Fibroblast of mammary gland (primary cell): ENCODE data around the gene KCNQ5.
A peak's percentile ranks its signal among the peaks of the same experiment; 100 is the strongest.

Experiments used
- DNase-seq: peaks from one replicate; pipeline ENCODE4 v3.0.0-alpha.2; 2010; ENCODE audit warnings: low read depth
- H3K4me3 ChIP-seq: 2 replicates; pipeline ENCODE4 v1.5.1; 2011; ENCODE audit warnings: low read depth, mild to moderate bottlenecking, low read length, moderate library complexity; ENCODE audit not compliant: control insufficient read depth
- CTCF ChIP-seq: conservative IDR thresholded peaks from 2 replicates; pipeline ENCODE4 v1.5.1; 2011; ENCODE audit warnings: low read depth, low read length, inconsistent platforms; ENCODE audit not compliant: control insufficient read depth, insufficient read depth

The KCNQ5 gene

GRCh38 chr6:72792692-72793091 lies 170.8 kb downstream of the KCNQ5 start:
- TF ChIP-seq CTCF = no peak
- no peak overlapping the region for H3K4me3 ChIP-seq
- no peak for DNase-seq

- no peak for TF ChIP-seq CTCF
- no peak for DNase-seq
Observed at GRCh38 chr6:72793641-72794395, 172.0 kb downstream of the KCNQ5 start.

GRCh38 chr6:72798196-72798595 lies 176.3 kb downstream of the KCNQ5 start:
- no peak overlapping the region for H3K4me3 ChIP-seq
- DNase-seq = peak; percentile 63
- no peak for TF ChIP-seq CTCF

More at GRCh38 chr6:72793641-72794395, 172.0 kb downstream of the KCNQ5 start:
- no peak overlapping the region for H3K4me3 ChIP-seq

GRCh38 chr6:72809746-72810379 lies 188.0 kb downstream of the KCNQ5 start:
- DNase-seq = no peak
- TF ChIP-seq CTCF = no peak
- no peak overlapping the region for H3K4me3 ChIP-seq

GRCh38 chr6:72810571-72811280 lies 188.9 kb downstream of the KCNQ5 start:
- H3K4me3 ChIP-seq = no peak overlapping the region
- no peak for TF ChIP-seq CTCF
- DNase-seq = peak; percentile 27

- no peak for TF ChIP-seq CTCF
- DNase-seq = peak; percentile 49
- H3K4me3 ChIP-seq = no peak overlapping the region
Observed at GRCh38 chr6:72811971-72812421, 190.1 kb downstream of the KCNQ5 start.
